ENCODE data around the gene TPPP.
"Not testable (repeated sequence)": the region's sequence is repeated elsewhere in the genome, so short reads cannot be mapped to it uniquely, and the experiment has no call there.

DNA sequence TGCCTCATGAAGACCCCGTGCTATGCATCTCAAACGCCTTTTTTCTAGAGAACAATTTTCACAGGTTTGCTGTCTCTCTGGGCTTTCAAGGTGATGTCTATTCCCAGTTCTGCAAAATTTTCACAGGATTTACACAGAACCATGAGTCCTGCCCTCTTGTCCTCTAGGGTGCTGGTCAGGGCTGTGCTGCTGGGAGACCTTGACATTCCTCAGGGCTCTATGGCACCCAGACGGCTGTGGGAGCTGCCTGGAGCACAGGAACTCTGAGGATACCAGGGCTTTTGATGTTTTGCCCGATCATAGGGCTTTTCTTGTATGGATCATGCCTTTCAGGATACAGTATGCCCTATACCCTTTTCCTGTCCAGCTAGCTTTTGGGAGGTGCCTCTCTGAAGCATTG, 22.5 kb upstream of the TPPP start:
- not testable (repeated sequence) for TF ChIP-seq EZH2 (IDR thresholded peaks at IDR 0.05; ENCODE audit: insufficient read depth, poor library complexity, severe bottlenecking); EZH2phosphoT487 (IDR thresholded peaks at IDR 0.05; ENCODE audit: insufficient read depth, low read depth)

Data from GM23248 (cell line).